Skeletal muscle tissue (tissue), 4 donors: ENCODE results near the gene CEP112. TPM values are rescaled to one million over a fixed set of nuclear protein-coding genes. Genes with fewer than 3 reads are reported as not detected.

Experiments used
- H3K27ac ChIP-seq: one replicate; pipeline ENCODE4 v1.7.0; 2013; ENCODE audit warnings: mild to moderate bottlenecking, low read depth, low read length, inconsistent platforms
- H3K27me3 ChIP-seq, 3 donors: one replicate each; pipeline ENCODE4 v1.7.0; 2013; ENCODE audit warnings: low read length in 3 of 3; ENCODE audit not compliant: control insufficient read depth in 3 of 3, insufficient read depth in 3 of 3
- H3K36me3 ChIP-seq, 3 donors: one replicate each; pipeline ENCODE4 v1.7.0; 2013; ENCODE audit warnings: low read length in 3 of 3; ENCODE audit not compliant: control insufficient read depth in 3 of 3, insufficient read depth in 3 of 3
- H3K4me1 ChIP-seq, 3 donors: one replicate each; pipeline ENCODE4 v1.7.0; 2013; ENCODE audit warnings: low read length in 3 of 3, mild to moderate bottlenecking in 3 of 3; ENCODE audit not compliant: control insufficient read depth in 3 of 3, insufficient read depth in 3 of 3
- H3K4me3 ChIP-seq, 3 donors: one replicate each; pipeline ENCODE4 v1.7.0; 2013; ENCODE audit warnings: low read length in 3 of 3
- H3K9ac ChIP-seq, 3 donors: one replicate each; pipeline ENCODE4 v1.7.0; 2013; ENCODE audit warnings: low read length in 3 of 3, mild to moderate bottlenecking in 3 of 3, moderate library complexity in 2 of 3, low read depth in 1 of 3
- H3K9me3 ChIP-seq, 3 donors: one replicate each; pipeline ENCODE4 v1.7.0; 2013; ENCODE audit warnings: low read length in 3 of 3; ENCODE audit not compliant: control insufficient read depth in 3 of 3
- total RNA-seq: library from RNA; depleted of rRNA; stranded (reverse); fragments of >200 nt; gene quantifications from one replicate; pipeline ENCODE4 v1.2.3, GENCODE V29; 2014
- donor health status: Osteomylitis.

Gene CEP112
- total RNA-seq, 1 donor from 2014 or later = 16.2 TPM

DNA sequence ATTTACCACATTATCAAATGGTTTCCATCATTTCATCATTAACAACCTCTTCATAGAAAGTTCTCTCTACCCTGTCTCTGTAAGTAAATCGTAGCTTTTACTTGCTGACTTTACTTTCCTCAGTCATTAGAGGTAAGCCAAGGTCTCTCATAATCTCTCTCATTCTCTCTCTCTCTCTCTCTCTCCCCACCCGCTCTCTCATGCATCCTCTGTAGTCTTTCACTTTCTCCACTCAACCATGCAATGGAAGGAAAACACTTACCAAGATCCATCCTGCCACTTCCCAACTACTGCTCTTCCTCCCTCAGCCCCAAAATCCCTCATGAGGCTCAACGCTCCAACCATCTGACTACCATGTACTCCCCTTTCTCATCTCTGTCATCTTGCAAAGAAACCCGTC, 6.1 kb downstream of the CEP112 start:
- no peaks in the 10 kb centered on the region for H3K27me3 ChIP-seq
- peaks cover 3 to 6% (median 5%) of the 10 kb centered on the region in 3 donors for H3K4me1 ChIP-seq
- H3K36me3 ChIP-seq = peaks cover 3 to 14% (median 13%) of the 10 kb centered on the region in 3 donors
- no peak overlapping the region for H3K9ac ChIP-seq
- no peak overlapping the region for H3K4me3 ChIP-seq
- H3K9me3 ChIP-seq = no peaks in the 10 kb centered on the region
- no peak overlapping the region for H3K27ac ChIP-seq

DNA sequence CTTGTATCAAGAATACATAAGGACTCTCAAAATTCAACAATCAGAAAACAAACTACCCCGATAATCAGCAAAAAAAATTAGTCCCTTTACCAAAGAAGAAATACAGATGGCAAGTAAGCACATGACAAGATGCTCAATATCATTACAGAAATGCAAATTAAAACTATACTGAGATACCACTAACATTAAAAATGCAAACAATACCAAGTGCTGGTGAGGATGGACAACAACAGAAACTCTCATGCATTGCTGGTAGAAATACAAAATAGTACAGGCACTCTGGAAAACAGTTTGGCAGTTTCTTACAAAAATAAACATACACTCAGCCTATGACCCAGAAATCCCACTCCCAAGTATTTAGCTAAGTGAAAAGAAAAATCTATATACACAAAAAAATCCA, 7.5 kb downstream of the CEP112 start:
- Histone ChIP-seq H3K9me3 (no peaks in the 10 kb centered on the region), H3K27ac (no peak overlapping the region), H3K4me3 (no peak overlapping the region), H3K4me1 (no peaks in the 10 kb centered on the region), H3K9ac (no peak overlapping the region), H3K27me3 (no peaks in the 10 kb centered on the region), H3K36me3 (peaks cover 3 to 14% (median 13%) of the 10 kb centered on the region in 3 donors)

DNA sequence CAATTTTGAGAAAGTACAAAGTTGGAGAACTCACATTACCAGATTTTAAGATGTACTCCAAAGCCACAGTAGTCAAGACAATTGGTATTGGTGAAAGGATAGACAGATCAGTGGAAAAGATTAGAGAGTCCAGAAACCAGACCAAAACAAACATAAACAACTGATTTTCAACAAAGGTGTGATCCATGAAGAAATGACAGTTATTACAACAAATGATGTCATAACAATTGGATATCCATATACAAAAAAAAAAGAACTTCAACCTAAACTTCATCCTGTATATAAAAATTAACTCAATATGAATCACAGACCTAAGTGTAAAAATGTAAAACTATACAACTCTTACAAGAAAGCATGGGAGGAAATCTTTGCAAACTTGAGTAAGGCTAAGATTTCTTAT, 8.4 kb downstream of the CEP112 start:
- Histone ChIP-seq H3K27ac (no peak overlapping the region), H3K27me3 (no peaks in the 10 kb centered on the region), H3K36me3 (peaks cover 3 to 14% (median 13%) of the 10 kb centered on the region in 3 donors), H3K4me1 (no peaks in the 10 kb centered on the region), H3K9ac (no peak overlapping the region), H3K4me3 (no peak overlapping the region), H3K9me3 (no peaks in the 10 kb centered on the region)

DNA sequence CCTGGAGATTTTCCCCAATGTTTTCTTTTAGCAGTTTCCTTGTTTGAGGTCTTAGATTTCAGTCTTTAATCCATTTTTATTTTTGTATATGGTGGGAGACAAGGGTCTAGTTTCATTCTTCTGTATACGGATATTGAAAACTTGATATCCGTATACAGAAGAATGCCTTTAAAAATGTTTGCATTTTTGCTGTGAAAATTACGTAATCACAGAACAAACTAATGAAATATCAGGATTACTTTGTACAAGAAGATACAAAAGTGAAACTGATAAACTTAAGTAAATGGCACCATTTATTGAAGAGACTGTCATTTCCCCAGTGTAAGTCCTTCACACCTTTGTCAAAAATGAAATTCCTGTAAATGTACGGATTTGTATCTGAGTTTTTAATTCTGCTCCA, 13.3 kb downstream of the CEP112 start:
- Histone ChIP-seq H3K4me1 (no peaks in the 10 kb centered on the region), H3K27ac (no peak overlapping the region), H3K27me3 (no peaks in the 10 kb centered on the region), H3K36me3 (peaks cover 3 to 17% (median 14%) of the 10 kb centered on the region in 3 donors), H3K9me3 (no peaks in the 10 kb centered on the region), H3K9ac (no peak overlapping the region), H3K4me3 (no peak overlapping the region)

DNA sequence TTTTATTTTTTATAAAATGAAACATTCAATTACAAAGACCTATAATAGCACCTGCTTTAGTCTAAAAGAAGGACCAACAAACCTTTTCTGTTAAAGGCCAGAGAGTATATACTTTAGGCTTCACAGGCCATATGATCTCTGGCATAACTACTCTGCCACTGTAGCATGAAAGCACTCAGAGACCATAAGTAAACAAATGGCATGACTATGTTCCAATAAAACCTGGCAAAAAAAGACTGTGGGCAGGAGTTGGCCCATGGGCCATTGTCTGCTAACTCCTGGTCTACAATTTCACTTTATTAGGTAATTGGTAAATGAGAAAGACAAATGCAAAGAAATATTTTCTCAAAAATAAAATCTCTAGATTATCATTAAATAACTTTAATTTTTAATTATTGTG, 14.9 kb downstream of the CEP112 start:
- Histone ChIP-seq H3K9ac (no peak overlapping the region), H3K27me3 (no peaks in the 10 kb centered on the region), H3K36me3 (peaks cover 3 to 8% (median 7%) of the 10 kb centered on the region in 3 donors), H3K27ac (no peak overlapping the region), H3K4me1 (peaks cover 0 to 5% (median 2%) of the 10 kb centered on the region in 3 donors), H3K4me3 (no peak overlapping the region), H3K9me3 (no peaks in the 10 kb centered on the region)

DNA sequence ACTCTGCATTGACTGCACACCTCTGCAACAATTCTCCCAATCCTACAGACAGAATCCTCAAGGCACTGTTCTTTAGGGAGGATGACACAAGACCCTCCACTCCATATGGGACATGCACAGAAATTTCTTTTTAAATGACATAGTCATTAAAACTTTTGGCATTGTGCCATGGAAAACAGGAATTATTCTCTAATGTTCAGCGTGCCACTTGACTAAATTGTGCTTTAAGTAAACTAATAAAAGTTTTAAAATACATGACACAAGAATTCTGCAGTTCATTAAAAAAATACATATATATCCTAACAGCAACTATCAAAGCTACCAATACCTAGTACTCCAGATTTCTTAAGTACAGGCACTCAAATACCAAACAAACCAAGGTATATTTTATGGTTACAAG, 16.0 kb downstream of the CEP112 start:
- Histone ChIP-seq H3K27ac (no peak overlapping the region), H3K9me3 (no peaks in the 10 kb centered on the region), H3K9ac (no peak overlapping the region), H3K36me3 (peaks cover 0 to 3% (median 0%) of the 10 kb centered on the region in 3 donors), H3K27me3 (no peaks in the 10 kb centered on the region), H3K4me1 (peaks cover 0 to 8% (median 3%) of the 10 kb centered on the region in 3 donors), H3K4me3 (no peak overlapping the region)

DNA sequence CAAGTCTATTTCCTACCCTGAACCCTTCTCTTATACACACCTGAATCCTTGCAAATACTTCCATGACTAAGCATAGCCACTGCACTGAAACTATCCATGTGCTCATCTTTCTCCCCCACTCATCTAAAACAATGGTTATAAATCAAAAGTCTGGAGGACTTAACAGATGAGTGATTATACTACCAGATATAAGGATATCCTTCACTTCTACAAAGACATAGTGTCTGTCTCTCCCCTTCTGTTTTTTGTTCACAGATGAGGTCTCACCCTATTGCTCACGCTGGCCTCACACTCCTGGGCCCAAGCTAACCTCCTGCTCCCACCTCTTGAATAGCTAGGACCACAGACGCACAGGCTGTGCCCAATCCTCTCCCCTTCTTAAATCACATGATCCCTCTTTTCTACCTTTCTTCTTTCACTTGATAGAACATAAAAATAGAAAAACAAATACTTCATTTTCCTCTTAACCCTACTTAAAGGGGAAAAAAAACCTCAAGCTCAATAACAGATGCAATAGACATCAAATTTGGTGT, 19.2 kb downstream of the CEP112 start:
- H3K27me3 ChIP-seq = no peaks in the 10 kb centered on the region

DNA sequence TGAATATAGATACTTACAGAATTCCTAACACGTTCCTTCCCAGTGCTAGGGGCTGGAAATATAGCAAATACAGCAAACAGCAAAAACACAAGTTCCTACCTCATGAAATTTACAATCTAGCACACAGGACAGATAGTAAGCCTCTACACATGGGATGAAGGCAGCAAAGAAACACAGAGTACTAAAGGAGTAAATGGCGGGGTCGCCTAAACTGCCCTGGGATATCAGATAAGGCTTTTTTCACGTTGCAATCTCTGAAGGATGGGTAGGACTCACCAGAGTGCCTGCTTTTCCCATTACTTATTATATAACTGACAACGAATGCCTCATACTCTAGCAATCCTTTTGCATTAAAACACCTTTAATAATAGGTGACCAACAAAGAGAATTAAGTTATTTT, 19.8 kb downstream of the CEP112 start:
- H3K9ac ChIP-seq = peak overlapping the region in 1 of 3 donors; percentile 33
- H3K27me3 ChIP-seq = no peaks in the 10 kb centered on the region
- H3K4me1 ChIP-seq = peaks cover 0 to 8% (median 3%) of the 10 kb centered on the region in 3 donors
- peaks cover 0 to 3% (median 1%) of the 10 kb centered on the region in 3 donors for H3K36me3 ChIP-seq
- H3K27ac ChIP-seq = no peak overlapping the region
- no peaks in the 10 kb centered on the region for H3K9me3 ChIP-seq
- no peak overlapping the region for H3K4me3 ChIP-seq

More for the DNA sequence above, 19.2 kb downstream of the CEP112 start:
- H3K36me3 ChIP-seq = peaks cover 0 to 3% (median 0%) of the 10 kb centered on the region in 3 donors
- H3K9ac ChIP-seq = no peak overlapping the region
- peaks cover 0 to 8% (median 3%) of the 10 kb centered on the region in 3 donors for H3K4me1 ChIP-seq
- H3K27ac ChIP-seq = no peak overlapping the region
- H3K9me3 ChIP-seq = no peaks in the 10 kb centered on the region
- H3K4me3 ChIP-seq = no peak overlapping the region

DNA sequence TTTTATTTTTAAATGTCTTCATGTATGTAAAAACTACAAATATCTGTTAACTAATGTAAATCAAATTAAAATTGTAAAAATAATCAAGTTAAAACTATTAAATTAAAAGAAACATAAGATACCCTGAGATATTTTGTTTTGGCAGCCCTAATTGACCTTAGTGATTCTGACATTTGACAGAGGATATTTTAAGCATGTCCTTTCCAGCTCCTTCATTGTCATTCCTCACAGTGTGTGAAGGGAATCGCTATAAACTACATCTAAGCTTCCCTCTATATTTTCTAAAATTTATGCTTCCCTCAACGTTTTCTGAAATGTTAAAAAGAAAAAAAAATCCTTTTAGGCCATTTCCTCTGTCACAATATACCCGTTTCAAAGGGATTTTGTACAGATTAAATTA, 20.2 kb downstream of the CEP112 start:
- H3K4me3 ChIP-seq = no peak overlapping the region
- H3K4me1 ChIP-seq = peaks cover 0 to 8% (median 3%) of the 10 kb centered on the region in 3 donors
- no peak overlapping the region for H3K27ac ChIP-seq
- H3K36me3 ChIP-seq = peaks cover 0 to 4% (median 3%) of the 10 kb centered on the region in 3 donors
- no peaks in the 10 kb centered on the region for H3K27me3 ChIP-seq
- no peaks in the 10 kb centered on the region for H3K9me3 ChIP-seq
- H3K9ac ChIP-seq = peak overlapping the region in 1 of 3 donors; percentile 33

DNA sequence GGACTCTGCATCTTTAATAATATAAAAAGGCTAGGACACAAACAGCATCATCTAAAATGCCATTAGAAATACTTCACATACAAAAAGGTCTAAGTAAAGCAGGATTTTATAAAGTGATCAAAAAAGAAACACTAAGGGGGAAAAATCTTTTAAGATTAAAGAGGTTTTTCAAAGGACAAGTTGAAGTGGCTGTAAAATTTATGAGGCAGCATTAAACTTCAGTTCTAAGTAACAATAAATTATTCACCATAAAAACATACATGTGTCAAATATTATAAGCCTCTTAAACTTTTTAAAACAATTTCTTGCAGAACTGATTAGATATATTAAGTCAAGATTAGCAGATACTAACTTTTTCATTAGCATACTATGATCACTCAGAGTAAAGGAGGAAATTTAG, 20.8 kb downstream of the CEP112 start:
- Histone ChIP-seq H3K27ac (no peak overlapping the region), H3K4me3 (no peak overlapping the region), H3K9ac (no peak overlapping the region), H3K4me1 (peaks cover 0 to 8% (median 3%) of the 10 kb centered on the region in 3 donors), H3K27me3 (no peaks in the 10 kb centered on the region), H3K9me3 (no peaks in the 10 kb centered on the region), H3K36me3 (peaks cover 0 to 4% (median 3%) of the 10 kb centered on the region in 3 donors)
